NOMO-1 treated with dmso at 0.1 percent for 144 hours (cell line): ENCODE results near the gene ITIH2.

ENCODE experiments used
- DNase-seq: peaks from one replicate; lab custom pipeline; 2025; ENCODE audit not compliant: unreplicated experiment; lab: John Stamatoyannopoulos, UW

Gene ITIH2

DNA sequence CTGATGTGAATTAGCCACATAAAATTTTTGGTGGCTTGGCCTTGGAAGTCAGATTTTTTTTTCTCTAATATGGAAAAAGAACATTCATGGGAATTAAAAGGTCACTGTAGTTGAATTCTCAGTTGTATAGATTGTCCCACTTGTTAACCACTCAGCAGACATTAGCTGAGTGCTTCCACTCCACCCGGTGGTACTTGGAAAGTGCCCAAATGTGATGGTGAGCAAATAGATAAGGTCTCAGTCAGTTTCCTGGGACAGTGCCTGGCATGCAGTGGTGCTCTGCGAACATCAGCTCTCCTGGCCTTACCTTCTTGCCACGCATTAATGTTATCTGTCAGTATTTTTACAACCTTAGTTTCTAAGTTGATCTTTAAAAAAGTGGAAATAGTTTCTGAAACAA lies 86.3 kb downstream of the ITIH2 start:
- no peak for DNase-seq

DNA sequence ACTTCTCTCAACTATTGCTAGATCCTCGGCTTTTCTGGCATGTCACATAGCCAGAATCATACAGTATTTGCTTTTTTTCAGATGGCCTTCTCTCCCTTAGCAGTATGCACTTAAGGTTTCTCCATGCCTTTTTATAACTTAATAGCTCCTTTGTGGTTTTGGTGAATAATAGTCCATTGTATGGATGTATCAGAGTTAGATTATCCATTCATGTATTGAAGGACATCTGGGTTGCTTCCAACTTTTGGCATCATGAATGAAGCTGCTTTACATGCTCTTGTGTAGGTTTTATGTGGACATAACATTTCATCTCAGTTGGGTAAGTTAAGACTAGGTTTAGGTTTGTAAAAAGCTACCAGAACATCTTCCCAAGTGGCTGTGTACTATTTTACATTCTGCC lies 89.4 kb downstream of the ITIH2 start:
- no peak for DNase-seq

DNA sequence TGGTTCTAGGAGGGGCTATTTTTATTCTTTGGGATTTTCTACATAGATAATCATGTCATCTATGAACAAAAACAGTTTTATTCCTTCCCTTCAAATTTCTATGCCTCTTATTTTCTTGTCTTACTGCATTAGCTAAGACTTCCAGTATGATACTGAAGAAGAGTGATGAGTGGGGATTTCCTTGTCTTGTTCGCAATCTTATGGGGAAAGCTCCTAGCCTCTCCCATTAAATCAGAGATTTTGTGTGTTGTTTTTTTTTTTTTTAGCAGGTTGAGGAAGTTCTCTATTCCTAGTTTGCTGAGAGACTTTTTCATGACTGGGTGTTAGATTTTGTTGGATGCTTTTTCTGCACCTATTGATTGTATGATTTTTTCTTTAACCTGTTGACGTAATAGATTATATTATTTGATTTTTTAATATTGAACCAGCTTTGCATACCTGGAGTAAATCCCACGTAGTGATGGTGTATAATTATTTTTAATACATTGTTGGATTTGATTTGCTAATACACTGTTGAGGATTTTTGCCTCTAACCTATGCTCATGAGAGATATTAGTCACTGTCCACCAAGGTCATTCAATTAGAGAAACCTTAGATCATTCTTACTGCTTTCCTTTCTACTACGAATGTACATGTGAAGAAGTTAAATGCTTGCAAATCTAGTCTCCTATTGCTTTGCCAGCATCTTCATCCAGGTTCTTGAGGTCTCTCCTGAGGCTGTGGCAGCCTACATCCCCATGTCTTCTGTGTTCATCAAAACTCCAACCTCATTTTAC lies 91.3 kb downstream of the ITIH2 start:
- DNase-seq, result no peak

DNA sequence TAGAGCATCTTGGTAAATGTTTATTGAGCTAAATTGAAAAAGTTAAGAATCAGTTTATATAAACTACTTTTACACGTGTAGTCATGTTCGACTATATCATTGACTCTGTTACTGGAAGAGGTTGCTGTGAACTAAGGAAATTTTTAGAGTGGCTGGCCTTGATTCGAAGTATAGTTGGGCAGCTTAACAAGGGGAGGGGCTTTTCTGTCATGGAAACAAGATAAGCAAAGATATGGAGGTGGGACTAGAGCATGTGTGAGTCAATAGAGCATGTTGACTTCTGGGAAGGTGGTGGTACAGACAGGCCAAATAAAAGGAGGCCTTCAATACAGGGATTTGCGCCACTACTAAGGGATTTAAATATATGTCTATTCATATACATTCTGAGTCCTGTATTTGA lies 92.5 kb downstream of the ITIH2 start:
- no peak for DNase-seq

DNA sequence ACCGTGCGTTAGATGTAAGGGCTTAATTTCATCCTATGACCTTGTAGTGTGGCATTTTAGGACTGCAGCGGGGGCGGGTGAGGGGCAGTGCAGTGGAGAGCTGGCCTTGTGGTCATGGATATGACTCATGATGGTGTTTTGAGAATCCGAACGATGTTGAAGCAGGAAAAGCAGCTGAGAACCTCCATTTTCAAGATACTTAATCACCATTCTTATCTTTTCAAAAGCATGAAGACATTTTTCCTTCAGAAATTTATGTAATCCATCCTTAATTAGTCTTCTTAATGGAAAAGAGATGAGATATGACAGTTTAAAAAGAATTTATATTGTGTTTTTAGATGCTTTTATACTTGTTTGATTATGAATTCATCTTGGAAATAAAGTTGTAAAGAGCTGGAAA lies 94.5 kb downstream of the ITIH2 start:
- DNase-seq, result no peak
